OCI-LY1 (cell line): ENCODE data around the gene RMI2.
"Not testable (repeated sequence)": the region's sequence is repeated elsewhere in the genome, so short reads cannot be mapped to it uniquely, and the experiment has no call there.

Experiments
- H2AFZ ChIP-seq: fragments of 200-600 bp; sonication (generic), shearing (Covaris generic); 2 replicates; pipeline ENCODE4 v1.6.0; 2014; ENCODE audit warnings: antibody characterized with exemption, mild to moderate bottlenecking, low read length
- H3F3A ChIP-seq: fragments of 200-600 bp; sonication (generic), shearing (Covaris generic); 2 replicates; pipeline ENCODE4 v1.6.0; 2014; ENCODE audit warnings: mild to moderate bottlenecking, antibody characterized with exemption, low read length, moderate library complexity; ENCODE audit not compliant: insufficient read depth
- H3K27ac ChIP-seq: fragments of 200-600 bp; sonication (generic); 2 replicates; pipeline ENCODE4 v1.5.1; 2014; ENCODE audit warnings: low read length, mixed run types, mild to moderate bottlenecking, low read depth; ENCODE audit not compliant: poor library complexity, severe bottlenecking
- H3K27me3 ChIP-seq: fragments of 200-600 bp; sonication (generic); 2 replicates; pipeline ENCODE4 v1.6.0; 2014; ENCODE audit warnings: antibody characterized with exemption, mild to moderate bottlenecking, low read length, moderate library complexity; ENCODE audit not compliant: insufficient read depth
- H3K36me3 ChIP-seq: fragments of 200-600 bp; sonication (generic); 2 replicates; pipeline ENCODE4 v1.6.1; 2014; ENCODE audit warnings: mild to moderate bottlenecking, antibody characterized with exemption, low read length, moderate library complexity, mixed read lengths; ENCODE audit not compliant: insufficient read depth
- H3K4me1 ChIP-seq: fragments of 200-600 bp; sonication (generic); 2 replicates; pipeline ENCODE4 v1.5.1; 2014; ENCODE audit warnings: mild to moderate bottlenecking, low read length, moderate library complexity; ENCODE audit not compliant: insufficient read depth, severe bottlenecking
- H3K4me2 ChIP-seq: fragments of 200-600 bp; sonication (generic), shearing (Covaris generic); 2 replicates; pipeline ENCODE4 v1.6.1; 2014; ENCODE audit warnings: low read length
- H3K4me3 ChIP-seq: fragments of 200-600 bp; sonication (generic); 2 replicates; pipeline ENCODE4 v1.5.1; 2014; ENCODE audit warnings: low read length, low read depth, mild to moderate bottlenecking, mixed read lengths; ENCODE audit not compliant: poor library complexity, severe bottlenecking
- H3K79me2 ChIP-seq: fragments of 200-600 bp; shearing (Covaris generic); 2 replicates; pipeline ENCODE4 v1.6.1; 2016; ENCODE audit warnings: mixed run types, low read length, mixed read lengths; ENCODE audit not compliant: insufficient read depth
- H3K9ac ChIP-seq: fragments of 200-600 bp; sonication (generic), shearing (Covaris generic); 2 replicates; pipeline ENCODE4 v1.6.1; 2014; ENCODE audit warnings: mild to moderate bottlenecking, low read length, mixed read lengths
- H3K9me2 ChIP-seq: fragments of 200-600 bp; sonication (generic), shearing (Covaris generic); 2 replicates; pipeline ENCODE4 v1.6.1; 2014; ENCODE audit warnings: low read depth, mild to moderate bottlenecking, low read length, mixed read lengths
- H3K9me3 ChIP-seq: fragments of 200-600 bp; shearing (Covaris generic); 2 replicates; pipeline ENCODE4 v1.6.1; 2014; ENCODE audit warnings: low read length, mixed read lengths
- H4K20me1 ChIP-seq: fragments of 200-600 bp; sonication (generic), shearing (Covaris generic); 2 replicates; pipeline ENCODE4 v1.6.0; 2016; ENCODE audit warnings: mild to moderate bottlenecking, low read length; ENCODE audit not compliant: insufficient read depth
- CTCF ChIP-seq: fragments of 200-600 bp; sonication (generic), shearing (Covaris generic); IDR thresholded peaks from 2 replicates; pipeline ENCODE4 v1.5.1; 2017; ENCODE audit warnings: mild to moderate bottlenecking, antibody characterized with exemption, low read length, moderate library complexity, mixed read lengths
- EZH2 ChIP-seq: fragments of 200-600 bp; sonication (generic), shearing (Covaris generic); IDR thresholded peaks from 2 replicates; pipeline ENCODE4 v1.8.0; 2017; ENCODE audit warnings: borderline replicate concordance, mixed run types, mild to moderate bottlenecking, antibody characterized with exemption, low read length, moderate library complexity, mixed read lengths

RMI2 gene

DNA sequence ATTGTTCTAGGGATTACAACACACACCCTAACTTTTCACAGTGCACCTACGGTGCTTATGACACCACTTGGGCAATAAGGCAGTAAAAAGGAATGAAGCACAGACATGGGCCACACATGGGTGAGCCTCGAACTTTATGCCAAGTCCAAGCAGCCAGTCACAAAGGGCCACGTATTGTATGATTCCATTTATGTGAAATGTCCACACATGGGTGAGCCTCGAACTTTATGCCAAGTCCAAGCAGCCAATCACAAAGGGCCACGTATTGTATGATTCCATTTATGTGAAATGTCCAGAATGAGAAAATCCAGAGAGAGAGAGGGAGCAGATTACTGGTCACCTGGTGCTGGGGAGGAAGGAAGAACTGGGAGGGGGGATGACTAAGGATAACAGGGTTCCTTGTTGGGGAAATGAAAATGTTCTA lies 22.2 kb downstream of the RMI2 start:
- Histone ChIP-seq H3K79me2 (no peaks in the 10 kb centered on the region), H3K9ac (no peak overlapping the region), H3K4me1 (peaks cover 37% of the 10 kb centered on the region), H3K4me3 (no peak overlapping the region), H2AFZ (no peak overlapping the region), H3K27ac (no peak overlapping the region), H3K4me2 (no peak overlapping the region), H3F3A (no peaks in the 10 kb centered on the region), H4K20me1 (no peaks in the 10 kb centered on the region), H3K9me2 (no peaks in the 10 kb centered on the region), H3K27me3 (no peaks in the 10 kb centered on the region), H3K36me3 (no peaks in the 10 kb centered on the region), H3K9me3 (no peaks in the 10 kb centered on the region)
- TF ChIP-seq CTCF (no peak), EZH2 (no peak)

DNA sequence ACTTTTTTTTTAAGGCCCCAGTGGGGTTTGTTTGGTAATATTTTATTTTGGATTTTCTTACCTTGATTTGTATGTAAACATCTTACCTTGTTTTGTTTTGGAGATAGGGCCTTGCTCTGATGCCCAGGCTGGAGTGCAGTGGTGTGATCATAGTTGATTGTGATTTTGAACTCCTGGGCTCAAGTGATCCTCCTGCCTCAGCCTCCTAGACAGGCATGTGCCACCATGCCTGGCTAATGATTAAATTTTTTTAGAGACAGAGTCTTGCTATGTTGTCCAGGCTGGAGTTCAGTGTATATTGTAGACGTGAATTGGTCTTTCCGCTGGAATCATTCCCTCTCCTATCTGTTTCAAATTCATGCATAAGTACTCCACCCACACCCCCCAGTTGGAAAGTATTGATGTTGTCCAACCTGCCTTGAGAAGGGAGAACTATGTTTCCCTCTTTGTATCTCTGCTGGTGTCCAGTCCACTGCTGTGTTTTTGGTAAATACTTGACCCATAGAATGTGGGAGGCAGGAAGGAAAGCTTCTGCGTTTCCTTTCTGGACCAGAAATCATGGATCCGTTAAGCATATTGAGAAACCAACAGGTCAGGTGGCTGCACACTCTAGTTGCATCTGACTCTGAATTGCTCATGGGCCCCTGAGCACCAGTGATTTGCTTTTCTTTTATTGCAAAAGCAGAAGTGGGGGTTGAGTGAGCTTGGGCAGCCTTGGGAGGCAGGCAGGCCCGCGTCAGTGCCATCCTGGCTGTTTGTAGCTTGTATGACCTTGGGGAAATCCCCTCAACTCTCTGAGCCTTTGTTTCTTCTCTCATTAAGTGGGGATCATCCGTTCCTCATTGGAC lies 25.0 kb downstream of the RMI2 start:
- Histone ChIP-seq H3K36me3 (no peaks in the 10 kb centered on the region), H3K4me3 (peak overlapping the region; percentile 26), H3K4me1 (peaks cover 32% of the 10 kb centered on the region), H3K79me2 (no peaks in the 10 kb centered on the region), H3F3A (no peaks in the 10 kb centered on the region), H3K27ac (peak overlapping the region; percentile 77), H3K9ac (peak overlapping the region; percentile 24; the same call in 1 of the 2 replicates), H3K27me3 (no peaks in the 10 kb centered on the region), H2AFZ (no peak overlapping the region), H3K9me2 (no peaks in the 10 kb centered on the region), H4K20me1 (no peaks in the 10 kb centered on the region), H3K4me2 (peak overlapping the region; percentile 32), H3K9me3 (no peaks in the 10 kb centered on the region)
- TF ChIP-seq EZH2 = no peak
- no peak for TF ChIP-seq CTCF

DNA sequence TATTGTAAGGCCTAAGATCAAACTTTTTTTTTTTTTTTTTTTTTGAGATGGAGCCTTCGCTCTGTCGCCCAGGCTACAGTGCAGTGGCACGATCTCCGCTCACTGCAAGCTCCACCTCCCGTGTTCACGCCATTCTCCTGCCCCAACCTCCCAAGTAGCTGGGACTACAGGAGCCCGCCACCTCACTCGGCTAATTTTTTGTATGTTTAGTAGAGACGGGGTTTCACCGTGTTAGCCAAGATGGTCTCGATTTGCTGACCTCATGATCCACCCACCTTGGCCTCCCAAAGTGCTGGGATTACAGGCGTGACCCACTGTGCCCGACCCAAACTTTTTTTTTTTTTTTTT lies 25.6 kb downstream of the RMI2 start:
- not testable (repeated sequence) for H3F3A ChIP-seq, H3K9me3 ChIP-seq, H3K9me2 ChIP-seq, H3K27me3 ChIP-seq, H4K20me1 ChIP-seq, H3K36me3 ChIP-seq, H2AFZ ChIP-seq, H3K79me2 ChIP-seq
- peaks cover 32% of the 10 kb centered on the region for H3K4me1 ChIP-seq
- peak overlapping the region; percentile 32 for H3K4me2 ChIP-seq
- peak overlapping the region; percentile 77 for H3K27ac ChIP-seq
- H3K9ac ChIP-seq = peak overlapping the region; percentile 24; the same call in 1 of the 2 replicates
- peak overlapping the region; percentile 26 for H3K4me3 ChIP-seq
